Colonic mucosa (tissue), 4 donors: ENCODE results near the gene ZNF416. TPM values are rescaled to one million over a fixed set of nuclear protein-coding genes. Genes with fewer than 3 reads are reported as not detected.
A peak's percentile ranks its signal among the peaks of the same experiment; 100 is the strongest.

Source experiments
- DNase-seq: peaks from one replicate; pipeline ENCODE4 v3.0.0-alpha.2; 2020
- H3K27ac ChIP-seq: fragments of 200-600 bp; one replicate; pipeline ENCODE4 v1.8.0; 2021
- H3K27me3 ChIP-seq: fragments of 200-600 bp; one replicate; pipeline ENCODE4 v1.8.0; 2021
- H3K36me3 ChIP-seq: fragments of 200-600 bp; one replicate; pipeline ENCODE4 v1.8.0; 2021
- H3K4me1 ChIP-seq: fragments of 200-600 bp; one replicate; pipeline ENCODE4 v1.8.0; 2021; ENCODE audit warnings: mild to moderate bottlenecking
- H3K4me3 ChIP-seq: fragments of 200-600 bp; one replicate; pipeline ENCODE4 v1.8.0; 2021
- H3K9ac ChIP-seq, 2 donors: one replicate each; pipeline ENCODE4 v1.7.0; 2013; ENCODE audit warnings: control low read depth in 2 of 2, low read depth in 2 of 2, low read length in 2 of 2
- H3K9me3 ChIP-seq: fragments of 200-600 bp; one replicate; pipeline ENCODE4 v1.8.0; 2021
- CTCF ChIP-seq: fragments of 200-600 bp; IDR thresholded peaks from one replicate; pipeline ENCODE4 v1.8.0; 2022; ENCODE audit warnings: antibody characterized with exemption, mild to moderate bottlenecking
- intact Hi-C: fragments of 100-400 bp; cut with DNase I; formaldehyde crosslinking; loops from one replicate; pipeline ENCODE4 v1.14.1; 2022
- total RNA-seq, 2 donors: library from RNA; stranded (reverse); fragmentation: NEBNext Ultra II Directional in 1 of 2; extraction: Animal tissue kit (Norgen Biotek cat#: 25700) in 1 of 2; gene quantifications; one replicate each; pipeline ENCODE4 v1.2.1, GENCODE V29; 2021
- donor health status: healthy.
- donor health status: DM: no; HTN: no; CAD: no.
- donor health status: DM: no; HTN: no; CAD: no.

Gene ZNF416
- total RNA-seq, 2 donors from 2014 or later = 2.2 to 3.5 TPM

- no peak overlapping the region for H3K4me3 ChIP-seq
- no peak overlapping the region for H3K27ac ChIP-seq
- H3K4me1 ChIP-seq = no peaks in the 10 kb centered on the region
- no peak for TF ChIP-seq CTCF
- H3K9ac ChIP-seq = no peak overlapping the region
- H3K36me3 ChIP-seq = no peaks in the 10 kb centered on the region
- H3K9me3 ChIP-seq = peaks cover 12% of the 10 kb centered on the region
- no peak for DNase-seq
- no peaks in the 10 kb centered on the region for H3K27me3 ChIP-seq
- intact Hi-C loops = no loop called here
Observed at GRCh38 chr19:57566396-57567265, 12.1 kb downstream of the ZNF416 start.

- Histone ChIP-seq H3K9ac (no peak overlapping the region), H3K9me3 (peaks cover 3% of the 10 kb centered on the region), H3K27ac (no peak overlapping the region), H3K36me3 (no peaks in the 10 kb centered on the region), H3K4me1 (no peaks in the 10 kb centered on the region), H3K4me3 (no peak overlapping the region), H3K27me3 (no peaks in the 10 kb centered on the region)
- intact Hi-C loops = no loop called here
- no peak for DNase-seq
- TF ChIP-seq CTCF = no peak
Observed at GRCh38 chr19:57563547-57563946, 15.2 kb downstream of the ZNF416 start.

- H3K9me3 ChIP-seq = peaks cover 4% of the 10 kb centered on the region
- no peak for DNase-seq
- no peak for TF ChIP-seq CTCF
Observed at GRCh38 chr19:57560049-57560491, 18.6 kb downstream of the ZNF416 start.

GRCh38 chr19:57559404-57560025, 19.2 kb downstream of the ZNF416 start, which contains the start of gene ZNF550:
Gene ZNF550 (minus strand): TSS chr19:57559863. CDS start chr19:57559682, 181 bp downstream.
- Histone ChIP-seq H3K9ac (peak within 1 kb of the TSS; percentile 66 to 76), H3K4me1 (no peaks in the 10 kb centered on the region), H3K4me3 (peak within 1 kb of the TSS; percentile 83), H3K36me3 (no peaks in the 10 kb centered on the region), H3K9me3 (peaks cover 4% of the 10 kb centered on the region), H3K27me3 (no peaks in the 10 kb centered on the region), H3K27ac (no peak within 1 kb of the TSS)
- DNase-seq = peak; percentile 92
- TF ChIP-seq CTCF = no peak
- intact Hi-C loops = no loop called here

More at GRCh38 chr19:57560049-57560491, 18.6 kb downstream of the ZNF416 start:
- no peaks in the 10 kb centered on the region for H3K27me3 ChIP-seq
- intact Hi-C loops = no loop called here
- no peaks in the 10 kb centered on the region for H3K4me1 ChIP-seq
- peak overlapping the region in 1 of 2 donors; percentile 76 for H3K9ac ChIP-seq
- H3K36me3 ChIP-seq = no peaks in the 10 kb centered on the region
- no peak overlapping the region for H3K27ac ChIP-seq
- peak overlapping the region; percentile 83 for H3K4me3 ChIP-seq

- Histone ChIP-seq H3K4me3 (peak overlapping the region; percentile 83), H3K27me3 (no peaks in the 10 kb centered on the region), H3K4me1 (no peaks in the 10 kb centered on the region), H3K36me3 (no peaks in the 10 kb centered on the region), H3K9me3 (peaks cover 4% of the 10 kb centered on the region), H3K9ac (peak overlapping the region; percentile 66 to 76), H3K27ac (no peak overlapping the region)
- no peak for TF ChIP-seq CTCF
- intact Hi-C loops = no loop called here
- peak; percentile 23 for DNase-seq
Observed at GRCh38 chr19:57559008-57559403, 19.7 kb downstream of the ZNF416 start.
